ENCODE measurements around the gene CALHM1. TPM values are rescaled to one million over a fixed set of nuclear protein-coding genes. Genes with fewer than 3 reads are reported as not detected.

CALHM1 gene, protein sequence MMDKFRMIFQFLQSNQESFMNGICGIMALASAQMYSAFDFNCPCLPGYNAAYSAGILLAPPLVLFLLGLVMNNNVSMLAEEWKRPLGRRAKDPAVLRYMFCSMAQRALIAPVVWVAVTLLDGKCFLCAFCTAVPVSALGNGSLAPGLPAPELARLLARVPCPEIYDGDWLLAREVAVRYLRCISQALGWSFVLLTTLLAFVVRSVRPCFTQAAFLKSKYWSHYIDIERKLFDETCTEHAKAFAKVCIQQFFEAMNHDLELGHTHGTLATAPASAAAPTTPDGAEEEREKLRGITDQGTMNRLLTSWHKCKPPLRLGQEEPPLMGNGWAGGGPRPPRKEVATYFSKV
- not detected for polyA plus RNA-seq (2013, experiment 1 of 2)
- not detected for polyA plus RNA-seq (2013, experiment 2 of 2)

DNA sequence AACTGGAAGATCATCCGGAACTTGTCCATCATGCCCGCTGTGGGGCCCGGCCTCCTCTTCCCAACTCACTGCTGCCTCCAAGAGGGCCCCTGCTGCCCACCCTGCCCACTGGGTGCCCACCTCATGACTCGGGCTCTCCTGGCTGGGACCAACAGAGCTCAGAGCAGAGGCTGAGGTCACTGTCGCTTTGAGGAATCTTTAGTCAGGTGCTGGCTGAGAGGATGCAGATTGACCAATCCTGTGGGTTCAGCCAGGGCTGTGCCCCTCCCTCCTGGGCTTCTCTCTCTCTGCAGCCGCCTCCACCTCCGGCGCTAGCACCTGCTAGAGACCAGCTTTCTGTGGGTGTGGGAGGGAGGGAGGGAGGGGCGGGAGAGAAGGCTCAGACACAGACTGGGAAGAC is at the start of gene CALHM1:
TSS of gene CALHM1 (minus strand) at position 181 of the 400 bp plus-strand sequence. CDS start at position 32, 149 bp downstream.
- Histone ChIP-seq H3K4me3 (ENCODE audit: insufficient read depth in 1 of 2, low read depth in 1 of 2, low read length in 2 of 2) (no peak within 1 kb of the TSS), H2BK15ac (ENCODE audit: low read depth, poor library complexity, severe bottlenecking) (no peak within 1 kb of the TSS), H3K4ac (ENCODE audit: low read depth in 1 of 2, low read length in 2 of 2) (no peak within 1 kb of the TSS), H3K4me1 (ENCODE audit: control insufficient read depth, insufficient read depth, low read depth, low read length) (peaks cover 2% of the 10 kb centered on the region), H2AFZ (ENCODE audit: low read depth, low read length) (no peak within 1 kb of the TSS), H3K27me3 (ENCODE audit: control insufficient read depth in 1 of 2, insufficient read depth in 1 of 2, low read length in 2 of 2) (peaks cover 0 to 14% of the 10 kb centered on the region in 2 experiments), H3K27ac (ENCODE audit: low read length, poor library complexity, severe bottlenecking) (no peak within 1 kb of the TSS), H2AK5ac (ENCODE audit: low read length, severe bottlenecking) (no peak within 1 kb of the TSS), H2BK120ac (ENCODE audit: low read depth, low read length) (no peak within 1 kb of the TSS), H3K36me3 (ENCODE audit: control insufficient read depth in 1 of 2, insufficient read depth in 2 of 2, low read depth in 1 of 2, low read length in 2 of 2) (no peaks in the 10 kb centered on the region), H3K9ac (ENCODE audit: low read length) (no peak within 1 kb of the TSS), H3K4me2 (ENCODE audit: low read length, poor library complexity, severe bottlenecking) (no peak within 1 kb of the TSS), H4K8ac (ENCODE audit: low read length) (no peak within 1 kb of the TSS), H3K18ac (ENCODE audit: low read depth in 1 of 2, low read length in 2 of 2) (no peak within 1 kb of the TSS), H3K9me3 (ENCODE audit: control insufficient read depth, low read length) (no peaks in the 10 kb centered on the region), H2BK5ac (ENCODE audit: low read depth, low read length, poor library complexity, severe bottlenecking) (no peak within 1 kb of the TSS), H2BK12ac (ENCODE audit: low read length in 2 of 2) (no peak within 1 kb of the TSS), H3K79me1 (replicated peaks; ENCODE audit: low read length, poor library complexity, severe bottlenecking) (no peaks in the 10 kb centered on the region), H4K91ac (ENCODE audit: low read length) (peak within 1 kb of the TSS; percentile 40), H3K23ac (ENCODE audit: low read length in 2 of 2) (no peak within 1 kb of the TSS), H3K14ac (ENCODE audit: low read length in 2 of 2) (peak within 1 kb of the TSS in 1 of 2 experiments; percentile 31)
- DNase-seq: no peak
- WGBS: 64% methylated on average over 8 of the region's 9 CpGs

DNA sequence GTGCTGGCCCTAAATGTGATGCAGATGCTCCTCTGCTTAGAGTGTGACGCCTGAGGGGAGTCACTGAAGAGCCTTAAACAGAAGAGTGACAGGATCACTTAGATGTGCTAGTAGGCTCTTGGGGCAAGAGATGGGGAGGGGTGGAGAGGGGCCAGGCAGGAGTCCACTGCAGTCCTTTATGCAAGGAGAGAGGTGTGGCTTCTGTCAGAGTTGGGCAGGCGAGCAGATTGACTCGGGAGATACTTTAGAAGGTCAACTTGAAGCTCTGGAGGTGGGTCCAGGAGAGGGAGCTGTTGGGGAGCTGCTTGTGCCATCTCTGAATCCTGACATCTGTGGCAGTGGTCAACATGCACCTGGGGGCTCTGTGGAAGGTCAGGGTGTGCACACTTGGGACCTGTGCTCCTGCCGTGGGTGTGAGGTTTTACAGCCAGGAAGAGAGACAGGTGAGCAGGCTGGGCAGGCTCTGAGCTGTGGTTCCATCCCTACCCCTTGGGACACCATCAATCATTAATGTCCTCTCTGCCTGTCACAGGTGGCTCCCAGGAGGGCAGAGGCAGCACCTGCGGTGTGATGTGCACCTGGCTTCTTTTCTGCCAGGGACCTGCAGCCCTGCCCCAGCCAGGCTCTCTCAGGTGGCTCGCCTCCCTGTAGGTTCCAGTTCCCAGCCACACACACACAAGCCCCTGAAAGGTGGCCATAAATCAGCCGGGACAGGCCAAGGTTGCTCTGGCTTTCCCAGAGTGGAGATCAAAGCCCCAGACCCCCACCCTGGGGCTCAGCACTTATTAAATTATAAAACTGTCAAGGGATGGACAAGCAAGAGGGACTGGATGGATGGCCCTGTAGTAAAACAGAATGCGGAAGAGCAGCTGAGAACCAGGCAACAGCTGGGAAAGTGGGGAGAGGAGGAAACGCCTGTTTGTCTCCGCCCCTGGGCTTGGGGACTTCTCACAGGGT is 48.8 kb upstream of the CALHM1 start:
- peak overlapping the region; percentile 2 for H2BK15ac ChIP-seq (ENCODE audit: low read depth, poor library complexity, severe bottlenecking)
- H3K79me1 ChIP-seq (replicated peaks; ENCODE audit: low read length, poor library complexity, severe bottlenecking): no peaks in the 10 kb centered on the region
- H3K4me1 ChIP-seq (ENCODE audit: control insufficient read depth, insufficient read depth, low read depth, low read length): peaks cover 10% of the 10 kb centered on the region
- H2BK5ac ChIP-seq (ENCODE audit: low read depth, low read length, poor library complexity, severe bottlenecking): no peak overlapping the region
- no peak overlapping the region for H4K8ac ChIP-seq (ENCODE audit: low read length)
- H2AK5ac ChIP-seq (ENCODE audit: low read length, severe bottlenecking): no peak overlapping the region
- no peaks in the 10 kb centered on the region for H3K9me3 ChIP-seq (ENCODE audit: control insufficient read depth, low read length)
- DNase-seq: no peak
- no peak overlapping the region for H3K4me3 ChIP-seq (ENCODE audit: insufficient read depth in 1 of 2, low read depth in 1 of 2, low read length in 2 of 2)
- H2AFZ ChIP-seq (ENCODE audit: low read depth, low read length): no peak overlapping the region
- no peak overlapping the region for H2BK120ac ChIP-seq (ENCODE audit: low read depth, low read length)
- H3K18ac ChIP-seq (ENCODE audit: low read depth in 1 of 2, low read length in 2 of 2): no peak overlapping the region
- H3K27ac ChIP-seq (ENCODE audit: low read length, poor library complexity, severe bottlenecking): no peak overlapping the region
- H3K36me3 ChIP-seq (ENCODE audit: control insufficient read depth in 1 of 2, insufficient read depth in 2 of 2, low read depth in 1 of 2, low read length in 2 of 2): no peaks in the 10 kb centered on the region
- H4K91ac ChIP-seq (ENCODE audit: low read length): no peak overlapping the region
- no peak overlapping the region for H3K4me2 ChIP-seq (ENCODE audit: low read length, poor library complexity, severe bottlenecking)
- H3K14ac ChIP-seq (ENCODE audit: low read length in 2 of 2): no peak overlapping the region
- H3K23ac ChIP-seq (ENCODE audit: low read length in 2 of 2): no peak overlapping the region
- H3K4ac ChIP-seq (ENCODE audit: low read depth in 1 of 2, low read length in 2 of 2): no peak overlapping the region
- H3K9ac ChIP-seq (ENCODE audit: low read length): no peak overlapping the region
- H3K27me3 ChIP-seq (ENCODE audit: control insufficient read depth in 1 of 2, insufficient read depth in 1 of 2, low read length in 2 of 2): peaks cover 76 to 87% of the 10 kb centered on the region in 2 experiments
- 45% methylated on average over 9 of the region's 10 CpGs for WGBS
- H2BK12ac ChIP-seq (ENCODE audit: low read length in 2 of 2): no peak overlapping the region

DNA sequence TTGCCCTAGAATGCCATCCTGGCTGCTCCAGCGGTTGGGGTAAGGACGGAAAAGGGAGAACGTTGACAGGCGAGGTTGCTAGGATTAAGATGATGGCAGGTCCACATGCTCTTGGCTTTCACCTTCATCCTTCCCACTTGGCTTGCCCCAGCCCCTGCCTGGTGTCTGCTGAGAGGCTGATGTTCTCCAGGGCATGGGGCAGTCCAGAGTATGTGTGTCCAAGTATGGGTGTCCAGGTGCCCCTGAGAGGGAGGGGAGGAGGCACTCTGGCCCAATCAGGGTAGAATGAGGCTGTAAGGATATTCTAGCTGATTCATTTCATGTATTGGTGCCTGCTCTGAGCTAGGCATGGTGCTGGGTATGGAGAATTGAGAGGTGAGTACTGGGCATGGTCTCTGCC is 47.4 kb upstream of the CALHM1 start:
- Histone ChIP-seq H3K9ac (ENCODE audit: low read length) (no peak overlapping the region), H3K4ac (ENCODE audit: low read depth in 1 of 2, low read length in 2 of 2) (no peak overlapping the region), H3K79me1 (replicated peaks; ENCODE audit: low read length, poor library complexity, severe bottlenecking) (no peaks in the 10 kb centered on the region), H3K36me3 (ENCODE audit: control insufficient read depth in 1 of 2, insufficient read depth in 2 of 2, low read depth in 1 of 2, low read length in 2 of 2) (no peaks in the 10 kb centered on the region), H3K27me3 (ENCODE audit: control insufficient read depth in 1 of 2, insufficient read depth in 1 of 2, low read length in 2 of 2) (peaks cover 73 to 82% of the 10 kb centered on the region in 2 experiments), H3K4me3 (ENCODE audit: insufficient read depth in 1 of 2, low read depth in 1 of 2, low read length in 2 of 2) (no peak overlapping the region), H2AFZ (ENCODE audit: low read depth, low read length) (no peak overlapping the region), H3K9me3 (ENCODE audit: control insufficient read depth, low read length) (no peaks in the 10 kb centered on the region), H4K91ac (ENCODE audit: low read length) (no peak overlapping the region), H3K14ac (ENCODE audit: low read length in 2 of 2) (peak overlapping the region in 1 of 2 experiments; percentile 49), H3K27ac (ENCODE audit: low read length, poor library complexity, severe bottlenecking) (no peak overlapping the region), H3K18ac (ENCODE audit: low read depth in 1 of 2, low read length in 2 of 2) (no peak overlapping the region), H2BK5ac (ENCODE audit: low read depth, low read length, poor library complexity, severe bottlenecking) (no peak overlapping the region), H2BK12ac (ENCODE audit: low read length in 2 of 2) (no peak overlapping the region), H2AK5ac (ENCODE audit: low read length, severe bottlenecking) (no peak overlapping the region), H2BK120ac (ENCODE audit: low read depth, low read length) (no peak overlapping the region), H3K23ac (ENCODE audit: low read length in 2 of 2) (no peak overlapping the region), H2BK15ac (ENCODE audit: low read depth, poor library complexity, severe bottlenecking) (no peak overlapping the region), H3K4me1 (ENCODE audit: control insufficient read depth, insufficient read depth, low read depth, low read length) (peaks cover 10% of the 10 kb centered on the region), H3K4me2 (ENCODE audit: low read length, poor library complexity, severe bottlenecking) (no peak overlapping the region), H4K8ac (ENCODE audit: low read length) (no peak overlapping the region)
- 97% methylated on average over 4 of the region's 4 CpGs for WGBS
- DNase-seq: no peak
